Liver (tissue), 9 donors: ENCODE results near the gene TM4SF5. TPM values are rescaled to one million over a fixed set of nuclear protein-coding genes. Genes with fewer than 3 reads are reported as not detected.

Source experiments
- DNase-seq: peaks from one replicate; pipeline ENCODE4 v3.0.0-alpha.2; 2017; ENCODE audit warnings: low spot score
- H3K27ac ChIP-seq, 2 donors: one replicate each; pipeline ENCODE4 v1.7.0; 2013; ENCODE audit warnings: inconsistent platforms in 2 of 2, low read length in 2 of 2, control low read depth in 1 of 2, low read depth in 1 of 2, mild to moderate bottlenecking in 1 of 2
- H3K27me3 ChIP-seq, 4 donors: one replicate each; pipeline versions ENCODE4 v1.6.1 to v1.7.0; 2013; ENCODE audit warnings: low read length in 3 of 4, inconsistent platforms in 1 of 4, mild to moderate bottlenecking in 1 of 4, moderate library complexity in 1 of 4; ENCODE audit not compliant: control insufficient read depth in 4 of 4, insufficient read depth in 4 of 4
- H3K36me3 ChIP-seq, 4 donors: one replicate each; pipeline versions ENCODE4 v1.6.1 to v1.7.0; 2013; ENCODE audit warnings: low read length in 3 of 4, mild to moderate bottlenecking in 3 of 4, low read depth in 1 of 4, moderate library complexity in 1 of 4; ENCODE audit not compliant: control insufficient read depth in 4 of 4, insufficient read depth in 3 of 4
- H3K4me1 ChIP-seq, 4 donors: one replicate each; pipeline versions ENCODE4 v1.6.1 to v1.7.0; 2013; ENCODE audit warnings: low read length in 3 of 4, mild to moderate bottlenecking in 3 of 4, moderate library complexity in 1 of 4; ENCODE audit not compliant: control insufficient read depth in 4 of 4, insufficient read depth in 4 of 4
- H3K4me3 ChIP-seq, 3 donors: one replicate each; pipeline versions ENCODE4 v1.6.1 to v1.7.0; 2013; ENCODE audit warnings: low read length in 3 of 3, control low read depth in 1 of 3, low read depth in 1 of 3, mild to moderate bottlenecking in 1 of 3
- H3K9ac ChIP-seq, 2 donors: one replicate each; pipeline ENCODE4 v1.7.0; 2013; ENCODE audit warnings: low read length in 2 of 2, mild to moderate bottlenecking in 2 of 2, moderate library complexity in 2 of 2, control low read depth in 1 of 2, low read depth in 1 of 2
- H3K9me3 ChIP-seq, 4 donors: one replicate each; pipeline versions ENCODE4 v1.6.1 to v1.7.0; 2013; ENCODE audit warnings: low read length in 3 of 4; ENCODE audit not compliant: control insufficient read depth in 4 of 4
- ATF3 ChIP-seq: IDR thresholded peaks from 2 replicates; pipeline ENCODE4 v1.6.1; 2016; ENCODE audit warnings: antibody characterized with exemption
- CTCF ChIP-seq: fragments of 150-350 bp; IDR thresholded peaks from 2 replicates; pipeline ENCODE4 v1.5.1; 2017; ENCODE audit warnings: improper control_type of control experiment, low read depth, low read length; ENCODE audit not compliant: missing input control
- EGR1 ChIP-seq, 2 donors: IDR thresholded peaks; 2 replicates each; pipeline ENCODE4 v1.6.1; 2016 to 2018; ENCODE audit warnings: antibody characterized with exemption in 2 of 2, low read depth in 2 of 2
- FOXA1 ChIP-seq: IDR thresholded peaks from 2 replicates; pipeline ENCODE4 v1.6.1; 2016; ENCODE audit warnings: antibody characterized with exemption
- FOXA2 ChIP-seq: IDR thresholded peaks from 2 replicates; pipeline ENCODE4 v1.6.1; 2016; ENCODE audit warnings: antibody characterized with exemption
- GABPA ChIP-seq, 2 donors: IDR thresholded peaks in 1 of 2; conservative IDR thresholded peaks in 1 of 2; 2 replicates each; pipeline ENCODE4 v1.6.1; 2016; ENCODE audit warnings: antibody characterized with exemption in 2 of 2, mild to moderate bottlenecking in 1 of 2, moderate library complexity in 1 of 2
- HNF4A ChIP-seq, 2 donors: conservative IDR thresholded peaks; 2 replicates each; pipeline ENCODE4 v1.6.1; 2016; ENCODE audit warnings: antibody characterized with exemption in 2 of 2, mild to moderate bottlenecking in 2 of 2
- HNF4G ChIP-seq: IDR thresholded peaks from 2 replicates; pipeline ENCODE4 v1.6.1; 2016; ENCODE audit warnings: antibody characterized with exemption
- JUND ChIP-seq, 2 donors: IDR thresholded peaks; 2 replicates each; pipeline ENCODE4 v1.6.1; 2016; ENCODE audit warnings: antibody characterized with exemption in 2 of 2
- MAX ChIP-seq: IDR thresholded peaks from 2 replicates; pipeline ENCODE4 v1.6.1; 2016; ENCODE audit warnings: antibody characterized with exemption
- NR2F2 ChIP-seq: IDR thresholded peaks from 2 replicates; pipeline ENCODE4 v1.6.1; 2016; ENCODE audit warnings: antibody characterized with exemption
- REST ChIP-seq: IDR thresholded peaks from 2 replicates; pipeline ENCODE4 v1.6.1; 2016; ENCODE audit warnings: antibody characterized with exemption, mild to moderate bottlenecking
- RXRA ChIP-seq, 2 donors: IDR thresholded peaks; 2 replicates each; pipeline ENCODE4 v1.6.1; 2017 to 2018; ENCODE audit warnings: antibody characterized with exemption in 2 of 2, mild to moderate bottlenecking in 1 of 2
- SP1 ChIP-seq: IDR thresholded peaks from 2 replicates; pipeline ENCODE4 v1.6.1; 2018; ENCODE audit warnings: antibody characterized with exemption, mild to moderate bottlenecking
- TAF1 ChIP-seq: conservative IDR thresholded peaks from 2 replicates; pipeline ENCODE4 v1.6.1; 2016; ENCODE audit warnings: antibody characterized with exemption, mild to moderate bottlenecking
- YY1 ChIP-seq: IDR thresholded peaks from 2 replicates; pipeline ENCODE4 v1.6.1; 2016; ENCODE audit warnings: antibody characterized with exemption, mild to moderate bottlenecking
- ZBTB33 ChIP-seq: IDR thresholded peaks from 2 replicates; pipeline ENCODE4 v1.6.1; 2016; ENCODE audit warnings: antibody characterized with exemption
- WGBS: extraction: QIAGEN DNeasy Blood & Tissue Kit; methylation state at CpG from one replicate; pipeline ENCODE4 v1.1.7; 2013; 5-methylcytosine and 5-hydroxymethylcytosine counted together
- polyA plus RNA-seq, 2 donors: library from polyadenylated mRNA; stranded (reverse) in 1 of 2; unstranded in 1 of 2; fragments of 200-250 nt in 1 of 2; fragments of >200 nt in 1 of 2; fragmentation: Nextera tagmentation in 1 of 2; extraction: Ambion mirVana in 1 of 2; gene quantifications; one replicate each; pipeline versions ENCODE4 v1.2.1 to v1.2.3, GENCODE V29; 2013 to 2015
- total RNA-seq, 2 donors: library from RNA; depleted of rRNA; stranded (reverse); fragments of >200 nt; gene quantifications; one replicate each; pipeline ENCODE4 v1.2.3, GENCODE V29; 2014
- donor health status: healthy.
- donor health status: healthy.
- donor health status: healthy.
- donor health status: healthy.
- donor health status: healthy.

The TM4SF5 gene
- total and polyA plus RNA-seq, 4 donors = 20.1 to 309 (median 115) TPM

GRCh38 chr17:4748686-4749085, 23.0 kb upstream of the TM4SF5 start (continued):
- no peak for TF ChIP-seq RXRA (IDR thresholded peaks at IDR 0.05)
- no peak for TF ChIP-seq TAF1
- no peak for TF ChIP-seq FOXA1
- no peak for TF ChIP-seq GABPA (IDR thresholded peaks at IDR 0.05 in 1 of 2, conservative IDR thresholded peaks at IDR 0.05 in 1 of 2)
- TF ChIP-seq HNF4A (conservative IDR thresholded peaks at IDR 0.05) = no peak
- no peak for TF ChIP-seq CTCF
- TF ChIP-seq YY1 = no peak
- TF ChIP-seq SP1 = no peak

- H3K36me3 ChIP-seq = no peaks in the 10 kb centered on the region
- no peaks in the 10 kb centered on the region for H3K4me1 ChIP-seq
- H3K27me3 ChIP-seq = no peaks in the 10 kb centered on the region
- 50% methylated on average over 3 of the region's 3 CpGs for WGBS
- H3K9ac ChIP-seq = no peak overlapping the region
- DNase-seq = no peak
- H3K27ac ChIP-seq = no peak overlapping the region
- no peak overlapping the region for H3K4me3 ChIP-seq
- no peaks in the 10 kb centered on the region for H3K9me3 ChIP-seq
- TF ChIP-seq FOXA1 (no peak), ATF3 (no peak), ZBTB33 (no peak), JUND (IDR thresholded peaks at IDR 0.05) (no peak), MAX (no peak), REST (no peak), YY1 (no peak), HNF4A (conservative IDR thresholded peaks at IDR 0.05) (no peak), NR2F2 (no peak), HNF4G (no peak), TAF1 (no peak), FOXA2 (no peak), RXRA (IDR thresholded peaks at IDR 0.05) (no peak), CTCF (no peak), EGR1 (IDR thresholded peaks at IDR 0.05; ENCODE audit: low read depth in 2 of 2) (no peak)
Measured at GRCh38 chr17:4750606-4751005, 21.1 kb upstream of the TM4SF5 start.
